ENCODE data around the gene CCR4. TPM values are rescaled to one million over a fixed set of nuclear protein-coding genes. Genes with fewer than 3 reads are reported as not detected.
"Not testable (repeated sequence)": the region's sequence is repeated elsewhere in the genome, so short reads cannot be mapped to it uniquely, and the experiment has no call there.

CCR4 gene
- total and polyA plus RNA-seq, 2 donors (not counting 1 experiment from before 2014, with no cell fraction given): not detected

GRCh38 chr3:32977861-32978260 is 26.4 kb downstream of the CCR4 start:
- no peaks in the 10 kb centered on the region for H3K27me3 ChIP-seq (ENCODE audit: control insufficient read depth, insufficient read depth, low read length)
- H3K9me3 ChIP-seq (ENCODE audit: control insufficient read depth, insufficient read depth, low read depth, low read length): no peaks in the 10 kb centered on the region
- no peak for DNase-seq (ENCODE audit: low read depth in 2 of 2)
- no peaks in the 10 kb centered on the region for H3K4me1 ChIP-seq (ENCODE audit: control insufficient read depth, extremely low read depth, insufficient read depth, low read length)
- H3K36me3 ChIP-seq (ENCODE audit: control insufficient read depth, insufficient read depth, low read length): no peaks in the 10 kb centered on the region
- no peak for TF ChIP-seq EZH2 (IDR thresholded peaks at IDR 0.05; ENCODE audit: low read length, missing control alignments)
- TF ChIP-seq, protein P1, sequence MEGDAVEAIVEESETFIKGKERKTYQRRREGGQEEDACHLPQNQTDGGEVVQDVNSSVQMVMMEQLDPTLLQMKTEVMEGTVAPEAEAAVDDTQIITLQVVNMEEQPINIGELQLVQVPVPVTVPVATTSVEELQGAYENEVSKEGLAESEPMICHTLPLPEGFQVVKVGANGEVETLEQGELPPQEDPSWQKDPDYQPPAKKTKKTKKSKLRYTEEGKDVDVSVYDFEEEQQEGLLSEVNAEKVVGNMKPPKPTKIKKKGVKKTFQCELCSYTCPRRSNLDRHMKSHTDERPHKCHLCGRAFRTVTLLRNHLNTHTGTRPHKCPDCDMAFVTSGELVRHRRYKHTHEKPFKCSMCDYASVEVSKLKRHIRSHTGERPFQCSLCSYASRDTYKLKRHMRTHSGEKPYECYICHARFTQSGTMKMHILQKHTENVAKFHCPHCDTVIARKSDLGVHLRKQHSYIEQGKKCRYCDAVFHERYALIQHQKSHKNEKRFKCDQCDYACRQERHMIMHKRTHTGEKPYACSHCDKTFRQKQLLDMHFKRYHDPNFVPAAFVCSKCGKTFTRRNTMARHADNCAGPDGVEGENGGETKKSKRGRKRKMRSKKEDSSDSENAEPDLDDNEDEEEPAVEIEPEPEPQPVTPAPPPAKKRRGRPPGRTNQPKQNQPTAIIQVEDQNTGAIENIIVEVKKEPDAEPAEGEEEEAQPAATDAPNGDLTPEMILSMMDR (conservative IDR thresholded peaks at IDR 0.05 in 1 of 2, IDR thresholded peaks at IDR 0.05 in 1 of 2; ENCODE audit: low read depth in 1 of 2, low read length in 2 of 2): no peak
- H3K4me2 ChIP-seq (ENCODE audit: extremely low read depth, insufficient read depth, low read length): no peak overlapping the region
- H2AFZ ChIP-seq (ENCODE audit: low read length): no peak overlapping the region
- no peaks in the 10 kb centered on the region for H4K20me1 ChIP-seq (ENCODE audit: control insufficient read depth, extremely low read depth, insufficient read depth, low read length)
- H3K4me3 ChIP-seq (replicated peaks in 1 of 4; ENCODE audit: control extremely low read depth in 1 of 4, insufficient read depth in 1 of 4, low read depth in 3 of 4, low read length in 4 of 4): no peak overlapping the region
- no peaks in the 10 kb centered on the region for H3K79me2 ChIP-seq (ENCODE audit: control insufficient read depth, insufficient read depth, low read length)
- no peak overlapping the region for H3K9ac ChIP-seq (ENCODE audit: insufficient read depth, low read length)
- no peak overlapping the region for H3K27ac ChIP-seq (ENCODE audit: insufficient read depth, low read length)

DNA sequence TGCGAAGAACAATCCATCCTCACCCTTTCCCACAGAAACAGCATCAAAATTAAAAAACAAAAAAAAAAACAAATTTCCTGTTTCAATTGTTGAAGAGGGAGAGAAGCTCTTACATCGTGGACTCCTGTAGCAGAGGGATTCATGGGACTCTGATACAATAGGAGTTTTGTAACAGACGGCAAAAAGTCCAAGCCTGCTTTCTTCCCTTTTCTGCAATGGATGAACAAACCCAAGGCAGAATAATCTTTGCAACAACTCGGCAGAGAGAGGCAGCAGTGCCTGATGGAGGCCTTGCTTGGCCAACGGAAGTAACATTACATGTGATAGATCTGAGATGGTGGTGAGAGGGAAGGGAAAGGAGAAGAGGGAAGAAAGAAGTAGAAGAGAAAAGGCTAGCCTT is 26.9 kb downstream of the CCR4 start:
- H3K9me3 ChIP-seq (ENCODE audit: control insufficient read depth, insufficient read depth, low read depth, low read length): no peaks in the 10 kb centered on the region
- no peaks in the 10 kb centered on the region for H4K20me1 ChIP-seq (ENCODE audit: control insufficient read depth, extremely low read depth, insufficient read depth, low read length)
- H3K9ac ChIP-seq (ENCODE audit: insufficient read depth, low read length): no peak overlapping the region
- H3K4me1 ChIP-seq (ENCODE audit: control insufficient read depth, extremely low read depth, insufficient read depth, low read length): no peaks in the 10 kb centered on the region
- no peaks in the 10 kb centered on the region for H3K27me3 ChIP-seq (ENCODE audit: control insufficient read depth, insufficient read depth, low read length)
- H3K27ac ChIP-seq (ENCODE audit: insufficient read depth, low read length): no peak overlapping the region
- H3K79me2 ChIP-seq (ENCODE audit: control insufficient read depth, insufficient read depth, low read length): no peaks in the 10 kb centered on the region
- H3K36me3 ChIP-seq (ENCODE audit: control insufficient read depth, insufficient read depth, low read length): no peaks in the 10 kb centered on the region
- DNase-seq (ENCODE audit: low read depth in 2 of 2): no peak
- no peak overlapping the region for H2AFZ ChIP-seq (ENCODE audit: low read length)
- H3K4me3 ChIP-seq (replicated peaks in 1 of 4; ENCODE audit: control extremely low read depth in 1 of 4, insufficient read depth in 1 of 4, low read depth in 3 of 4, low read length in 4 of 4): no peak overlapping the region
- H3K4me2 ChIP-seq (ENCODE audit: extremely low read depth, insufficient read depth, low read length): no peak overlapping the region
- TF ChIP-seq, protein P1 (conservative IDR thresholded peaks at IDR 0.05 in 1 of 2, IDR thresholded peaks at IDR 0.05 in 1 of 2; ENCODE audit: low read depth in 1 of 2, low read length in 2 of 2): no peak
- TF ChIP-seq EZH2 (IDR thresholded peaks at IDR 0.05; ENCODE audit: low read length, missing control alignments): no peak

- Histone ChIP-seq H3K4me1 (ENCODE audit: control insufficient read depth, extremely low read depth, insufficient read depth, low read length) (no peaks in the 10 kb centered on the region), H4K20me1 (ENCODE audit: control insufficient read depth, extremely low read depth, insufficient read depth, low read length) (no peaks in the 10 kb centered on the region), H3K27me3 (ENCODE audit: control insufficient read depth, insufficient read depth, low read length) (no peaks in the 10 kb centered on the region), H3K36me3 (ENCODE audit: control insufficient read depth, insufficient read depth, low read length) (no peaks in the 10 kb centered on the region), H3K4me3 (replicated peaks in 1 of 4; ENCODE audit: control extremely low read depth in 1 of 4, insufficient read depth in 1 of 4, low read depth in 3 of 4, low read length in 4 of 4) (no peak overlapping the region), H3K4me2 (ENCODE audit: extremely low read depth, insufficient read depth, low read length) (no peak overlapping the region), H3K9me3 (ENCODE audit: control insufficient read depth, insufficient read depth, low read depth, low read length) (no peaks in the 10 kb centered on the region), H2AFZ (ENCODE audit: low read length) (no peak overlapping the region), H3K79me2 (ENCODE audit: control insufficient read depth, insufficient read depth, low read length) (no peaks in the 10 kb centered on the region), H3K27ac (ENCODE audit: insufficient read depth, low read length) (no peak overlapping the region), H3K9ac (ENCODE audit: insufficient read depth, low read length) (no peak overlapping the region)
- DNase-seq (ENCODE audit: low read depth in 2 of 2): no peak
- TF ChIP-seq, protein P1 (conservative IDR thresholded peaks at IDR 0.05 in 1 of 2, IDR thresholded peaks at IDR 0.05 in 1 of 2; ENCODE audit: low read depth in 1 of 2, low read length in 2 of 2): no peak
- no peak for TF ChIP-seq EZH2 (IDR thresholded peaks at IDR 0.05; ENCODE audit: low read length, missing control alignments)
Measured at GRCh38 chr3:32983124-32983523, 31.7 kb downstream of the CCR4 start.

- H4K20me1 ChIP-seq (ENCODE audit: control insufficient read depth, extremely low read depth, insufficient read depth, low read length); H3K9ac ChIP-seq (ENCODE audit: insufficient read depth, low read length); H3K4me2 ChIP-seq (ENCODE audit: extremely low read depth, insufficient read depth, low read length); H3K79me2 ChIP-seq (ENCODE audit: control insufficient read depth, insufficient read depth, low read length); H3K4me1 ChIP-seq (ENCODE audit: control insufficient read depth, extremely low read depth, insufficient read depth, low read length); H3K27me3 ChIP-seq (ENCODE audit: control insufficient read depth, insufficient read depth, low read length); H2AFZ ChIP-seq (ENCODE audit: low read length); DNase-seq (ENCODE audit: low read depth in 2 of 2); H3K27ac ChIP-seq (ENCODE audit: insufficient read depth, low read length); H3K36me3 ChIP-seq (ENCODE audit: control insufficient read depth, insufficient read depth, low read length); H3K9me3 ChIP-seq (ENCODE audit: control insufficient read depth, insufficient read depth, low read depth, low read length); H3K4me3 ChIP-seq (replicated peaks in 1 of 4; ENCODE audit: control extremely low read depth in 1 of 4, insufficient read depth in 1 of 4, low read depth in 3 of 4, low read length in 4 of 4): not testable (repeated sequence)
Measured at GRCh38 chr3:32984918-32985317, 33.5 kb downstream of the CCR4 start.
